Mesodermal cell (in vitro differentiated cells): ENCODE measurements around the gene VIPR2.
A peak's percentile ranks its signal among the peaks of the same experiment; 100 is the strongest.

ENCODE experiments used
- H3K27ac ChIP-seq: 2 replicates; pipeline ENCODE4 v1.7.0; 2013; ENCODE audit warnings: mild to moderate bottlenecking, low read depth, low read length, moderate library complexity; ENCODE audit not compliant: severe bottlenecking
- H3K36me3 ChIP-seq: 2 replicates; pipeline ENCODE4 v1.7.1; 2013; ENCODE audit warnings: mild to moderate bottlenecking, low read length, moderate library complexity; ENCODE audit not compliant: control insufficient read depth, insufficient read depth
- H3K4me1 ChIP-seq: one replicate; pipeline ENCODE4 v1.7.1; 2013; ENCODE audit warnings: mild to moderate bottlenecking, low read length; ENCODE audit not compliant: insufficient read depth, control insufficient read depth, poor library complexity, severe bottlenecking
- H3K4me3 ChIP-seq: 2 replicates; pipeline ENCODE4 v1.7.0; 2013; ENCODE audit warnings: low read length, control low read depth, mild to moderate bottlenecking; ENCODE audit not compliant: insufficient read depth, poor library complexity, severe bottlenecking; ENCODE audit errors: extremely low read depth
- H3K9me3 ChIP-seq: 2 replicates; pipeline ENCODE4 v1.7.1; 2013; ENCODE audit warnings: mild to moderate bottlenecking, low read length, moderate library complexity; ENCODE audit not compliant: control insufficient read depth
- WGBS, 2 experiments: methylation state at CpG; one replicate each; pipeline ENCODE4 v1.1.5; 2013; ENCODE audit warnings: missing lambda C conversion rate in 2 of 2; ENCODE audit not compliant: insufficient coverage in 2 of 2; 5-methylcytosine and 5-hydroxymethylcytosine counted together

The VIPR2 gene

GRCh38 chr7:159035571-159036073 is 109.0 kb downstream of the VIPR2 start:
- no peak overlapping the region for H3K4me3 ChIP-seq
- H3K9me3 ChIP-seq: no peaks in the 10 kb centered on the region
- H3K27ac ChIP-seq: no peak overlapping the region
- 92 to 96% methylated on average over 21 of the region's 21 CpGs for WGBS, 2 experiments
- no peaks in the 10 kb centered on the region for H3K4me1 ChIP-seq
- H3K36me3 ChIP-seq: no peaks in the 10 kb centered on the region

- Histone ChIP-seq H3K4me1 (no peaks in the 10 kb centered on the region), H3K4me3 (no peak overlapping the region), H3K36me3 (no peaks in the 10 kb centered on the region), H3K27ac (no peak overlapping the region), H3K9me3 (no peaks in the 10 kb centered on the region)
- 94% methylated on average over 9 of the region's 9 CpGs for WGBS, 2 experiments
These were observed 109.7 kb downstream of the VIPR2 start for GRCh38 chr7:159034988-159035387.

GRCh38 chr7:159034394-159034793 is 110.3 kb downstream of the VIPR2 start:
- H3K4me3 ChIP-seq: no peak overlapping the region
- H3K36me3 ChIP-seq: no peaks in the 10 kb centered on the region
- H3K27ac ChIP-seq: no peak overlapping the region
- no peaks in the 10 kb centered on the region for H3K4me1 ChIP-seq
- no peaks in the 10 kb centered on the region for H3K9me3 ChIP-seq
- WGBS, 2 experiments: 82 to 85% methylated on average over 6 to 7 of the region's 10 CpGs

- H3K4me3 ChIP-seq: no peak overlapping the region
- H3K9me3 ChIP-seq: no peaks in the 10 kb centered on the region
- no peaks in the 10 kb centered on the region for H3K4me1 ChIP-seq
- 78 to 84% methylated on average over 15 of the region's 16 CpGs for WGBS, 2 experiments
- H3K27ac ChIP-seq: no peak overlapping the region
- no peaks in the 10 kb centered on the region for H3K36me3 ChIP-seq
These were observed 110.7 kb downstream of the VIPR2 start for GRCh38 chr7:159033956-159034355.

- no peaks in the 10 kb centered on the region for H3K4me1 ChIP-seq
- H3K4me3 ChIP-seq: no peak overlapping the region
- H3K27ac ChIP-seq: no peak overlapping the region
- H3K9me3 ChIP-seq: no peaks in the 10 kb centered on the region
- 83 to 95% methylated on average over 5 of the region's 5 CpGs for WGBS, 2 experiments
- H3K36me3 ChIP-seq: no peaks in the 10 kb centered on the region
These were observed 111.2 kb downstream of the VIPR2 start for GRCh38 chr7:159033473-159033825.

GRCh38 chr7:159032753-159033472 is 111.8 kb downstream of the VIPR2 start:
- no peaks in the 10 kb centered on the region for H3K4me1 ChIP-seq
- WGBS, 2 experiments: 87 to 88% methylated on average over 8 to 10 of the region's 13 CpGs

GRCh38 chr7:159032322-159032721 is 112.3 kb downstream of the VIPR2 start:
- H3K4me1 ChIP-seq: no peaks in the 10 kb centered on the region
- no peaks in the 10 kb centered on the region for H3K9me3 ChIP-seq
- H3K36me3 ChIP-seq: no peaks in the 10 kb centered on the region
- WGBS, 2 experiments: 89 to 93% methylated on average over 12 to 14 of the region's 14 CpGs
- no peak overlapping the region for H3K4me3 ChIP-seq
- H3K27ac ChIP-seq: no peak overlapping the region

More at GRCh38 chr7:159032753-159033472, 111.8 kb downstream of the VIPR2 start:
- Histone ChIP-seq H3K27ac (no peak overlapping the region), H3K9me3 (no peaks in the 10 kb centered on the region), H3K36me3 (no peaks in the 10 kb centered on the region), H3K4me3 (no peak overlapping the region)

GRCh38 chr7:159031750-159032149 is 112.9 kb downstream of the VIPR2 start:
- no peaks in the 10 kb centered on the region for H3K9me3 ChIP-seq
- no peaks in the 10 kb centered on the region for H3K4me1 ChIP-seq
- 95 to 97% methylated on average over 16 to 17 of the region's 17 CpGs for WGBS, 2 experiments
- H3K36me3 ChIP-seq: no peaks in the 10 kb centered on the region
- H3K27ac ChIP-seq: no peak overlapping the region
- H3K4me3 ChIP-seq: no peak overlapping the region

GRCh38 chr7:159031135-159031701 is 113.4 kb downstream of the VIPR2 start:
- no peaks in the 10 kb centered on the region for H3K4me1 ChIP-seq
- peak overlapping the region; percentile 35 for H3K4me3 ChIP-seq
- no peaks in the 10 kb centered on the region for H3K9me3 ChIP-seq
- 48 to 57% methylated on average over 26 to 30 of the region's 31 CpGs for WGBS, 2 experiments
- no peaks in the 10 kb centered on the region for H3K36me3 ChIP-seq
- no peak overlapping the region for H3K27ac ChIP-seq

- Histone ChIP-seq H3K36me3 (no peaks in the 10 kb centered on the region), H3K4me3 (peak overlapping the region; percentile 35), H3K4me1 (no peaks in the 10 kb centered on the region), H3K9me3 (no peaks in the 10 kb centered on the region), H3K27ac (no peak overlapping the region)
- 13 to 14% methylated on average over 51 to 59 of the region's 59 CpGs for WGBS, 2 experiments
These were observed 114.1 kb downstream of the VIPR2 start for GRCh38 chr7:159030490-159031134.
